ENCODE results near the gene RNF113B.

GRCh38 chr13:98129059-98129746 is 47.9 kb downstream of the RNF113B start:
- TF ChIP-seq EZH2 (IDR thresholded peaks at IDR 0.05; ENCODE audit: low read depth, unreplicated experiment), result no peak
- no peak for TF ChIP-seq CTCF (conservative IDR thresholded peaks at IDR 0.05; ENCODE audit: low read depth in 2 of 2)
- TF ChIP-seq JUNB (IDR thresholded peaks at IDR 0.05; ENCODE audit: unreplicated experiment), result no peak
- no peak for TF ChIP-seq POLR2AphosphoS5 (IDR thresholded peaks at IDR 0.05; ENCODE audit: low read depth)
- no peak for TF ChIP-seq CREB1 (CRISPR knock-in tag; IDR thresholded peaks at IDR 0.05; ENCODE audit: low read depth)
- no peak for TF ChIP-seq REST (IDR thresholded peaks at IDR 0.05; ENCODE audit: unreplicated experiment)
- no peak for TF ChIP-seq ETS1 (IDR thresholded peaks at IDR 0.05)
- no peak for TF ChIP-seq ZNF462 (CRISPR knock-in tag; IDR thresholded peaks at IDR 0.05)
- no peak for TF ChIP-seq EZH2phosphoT487 (IDR thresholded peaks at IDR 0.05; ENCODE audit: unreplicated experiment)
